GM13976 (cell line): ENCODE data around the gene MKRN3.

Experiments
- DNase-seq: peaks from one replicate; pipeline ENCODE4 v3.0.0; 2012; ENCODE audit warnings: low spot score
- in situ Hi-C: fragments of 300-500 bp; cut with MboI; formaldehyde crosslinking; loops from one replicate; pipeline ENCODE4 v1.12.0; 2022; ENCODE audit warnings: low sequenced_read_pairs, mixed read lengths, inconsistent platforms; ENCODE audit not compliant: unreplicated experiment
- TF ChIP-seq, protein P1 (sequence below): IDR thresholded peaks from 2 replicates; pipeline ENCODE4 v1.5.1; 2012; ENCODE audit warnings: borderline replicate concordance, mild to moderate bottlenecking; ENCODE audit not compliant: insufficient read depth; ENCODE audit errors: extremely low read depth, missing control alignments, control extremely low read depth

MKRN3 gene

GRCh38 chr15:23565395-23566070, at the start of gene MKRN3:
MKRN3 (plus strand) TSS chr15:23565674; CDS start chr15:23565783, 109 bp downstream.
- TF ChIP-seq, protein P1, sequence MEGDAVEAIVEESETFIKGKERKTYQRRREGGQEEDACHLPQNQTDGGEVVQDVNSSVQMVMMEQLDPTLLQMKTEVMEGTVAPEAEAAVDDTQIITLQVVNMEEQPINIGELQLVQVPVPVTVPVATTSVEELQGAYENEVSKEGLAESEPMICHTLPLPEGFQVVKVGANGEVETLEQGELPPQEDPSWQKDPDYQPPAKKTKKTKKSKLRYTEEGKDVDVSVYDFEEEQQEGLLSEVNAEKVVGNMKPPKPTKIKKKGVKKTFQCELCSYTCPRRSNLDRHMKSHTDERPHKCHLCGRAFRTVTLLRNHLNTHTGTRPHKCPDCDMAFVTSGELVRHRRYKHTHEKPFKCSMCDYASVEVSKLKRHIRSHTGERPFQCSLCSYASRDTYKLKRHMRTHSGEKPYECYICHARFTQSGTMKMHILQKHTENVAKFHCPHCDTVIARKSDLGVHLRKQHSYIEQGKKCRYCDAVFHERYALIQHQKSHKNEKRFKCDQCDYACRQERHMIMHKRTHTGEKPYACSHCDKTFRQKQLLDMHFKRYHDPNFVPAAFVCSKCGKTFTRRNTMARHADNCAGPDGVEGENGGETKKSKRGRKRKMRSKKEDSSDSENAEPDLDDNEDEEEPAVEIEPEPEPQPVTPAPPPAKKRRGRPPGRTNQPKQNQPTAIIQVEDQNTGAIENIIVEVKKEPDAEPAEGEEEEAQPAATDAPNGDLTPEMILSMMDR = no peak
- in situ Hi-C loops = no loop called here
- no peak for DNase-seq

DNA sequence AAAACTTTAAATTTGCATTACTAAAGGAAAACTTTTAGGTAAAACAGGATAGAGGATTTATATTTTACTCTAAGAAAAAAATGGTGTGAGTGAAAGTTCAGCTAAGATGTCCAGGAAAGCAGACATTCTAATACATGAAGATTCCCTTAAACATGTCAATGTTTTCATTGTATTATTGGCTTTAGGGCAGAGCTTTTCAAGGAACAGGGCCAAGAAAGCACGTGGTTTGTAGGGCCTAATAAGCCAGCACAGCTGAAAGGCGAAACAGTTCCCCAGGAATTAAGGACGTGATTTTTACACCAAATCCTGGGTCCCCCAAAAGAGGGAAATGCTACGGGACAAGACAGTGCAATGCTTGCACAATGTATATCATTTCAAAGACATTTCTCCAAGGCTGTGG, 48.6 kb upstream of the MKRN3 start:
- TF ChIP-seq, protein P1 = no peak
- in situ Hi-C loops = no loop called here
- DNase-seq = no peak

DNA sequence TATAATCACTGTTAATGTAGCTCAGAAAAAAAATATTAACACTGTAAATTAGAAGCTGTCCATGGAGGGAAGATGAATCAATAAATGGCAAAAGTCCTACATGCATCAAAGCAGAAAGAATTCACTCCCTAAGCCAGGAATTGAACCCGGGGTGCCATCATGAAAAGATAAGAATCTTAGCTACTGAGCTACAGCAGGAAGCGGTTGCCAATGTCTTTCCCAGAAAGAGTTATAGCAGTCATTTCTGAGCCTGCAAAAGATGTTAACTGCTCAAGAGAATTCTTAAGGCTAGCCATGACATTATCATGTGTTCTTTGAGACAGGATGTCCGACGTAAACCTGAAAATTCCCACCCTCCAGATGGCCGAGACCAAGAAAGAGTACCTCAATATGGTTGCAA, 47.4 kb upstream of the MKRN3 start:
- in situ Hi-C loops = no loop called here
- TF ChIP-seq, protein P1 = no peak
- DNase-seq = no peak

DNA sequence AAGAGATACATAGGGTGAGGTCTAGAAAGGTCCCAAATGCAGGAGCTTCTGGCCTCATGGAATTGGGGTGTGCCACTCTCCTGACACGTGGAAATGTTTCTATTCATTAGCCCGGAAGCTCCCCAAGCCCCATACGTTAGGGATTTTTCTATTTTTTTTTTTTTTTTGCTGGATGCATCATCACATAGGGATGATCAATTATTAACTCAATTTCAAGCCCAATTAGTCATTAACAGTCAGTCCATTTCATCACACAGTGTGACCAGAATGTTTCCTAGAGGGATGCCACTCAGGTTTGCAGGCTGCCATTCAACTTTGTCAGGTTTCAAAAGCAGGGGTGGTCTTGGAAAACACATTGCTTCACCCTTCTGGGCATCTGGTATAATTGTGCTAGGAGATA, 40.7 kb upstream of the MKRN3 start:
- in situ Hi-C loops = no loop called here
- DNase-seq = no peak
- TF ChIP-seq, protein P1 = no peak

GRCh38 chr15:23529891-23530290, 35.6 kb upstream of the MKRN3 start:
- TF ChIP-seq, protein P1 = no peak
- DNase-seq = no peak
- in situ Hi-C loops = no loop called here

- in situ Hi-C loops = no loop called here
- DNase-seq = no peak
Observed at GRCh38 chr15:23532024-23532423, 33.5 kb upstream of the MKRN3 start.

More at GRCh38 chr15:23532024-23532423, 33.5 kb upstream of the MKRN3 start:
- TF ChIP-seq, protein P1 = no peak
